Vagina (tissue), 2 donors: ENCODE results near the gene ADPRH. TPM values are rescaled to one million over a fixed set of nuclear protein-coding genes. Genes with fewer than 3 reads are reported as not detected.
A peak's percentile ranks its signal among the peaks of the same experiment; 100 is the strongest.

Source experiments
- DNase-seq, 2 donors: peaks; one replicate each; pipeline ENCODE4 v3.0.0-alpha.2; 2017; ENCODE audit errors: extremely low spot score in 2 of 2
- H3K27ac ChIP-seq: fragments of 200-600 bp; sonication (generic); one replicate; pipeline ENCODE4 v1.5.1; 2019
- H3K27me3 ChIP-seq: fragments of 200-600 bp; sonication (generic); one replicate; pipeline ENCODE4 v1.5.1; 2019
- H3K36me3 ChIP-seq, 2 donors: fragments of 200-600 bp; sonication (generic); one replicate each; pipeline ENCODE4 v1.5.1; 2017 to 2019
- H3K4me1 ChIP-seq: fragments of 200-600 bp; sonication (generic); one replicate; pipeline ENCODE4 v1.5.1; 2019
- H3K4me3 ChIP-seq, 2 donors: fragments of 200-600 bp; sonication (generic); 1 replicate in 1 of 2; 2 replicates in 1 of 2; pipeline ENCODE4 v1.5.1; 2016 to 2019
- H3K9me3 ChIP-seq: fragments of 200-600 bp; sonication (generic); one replicate; pipeline ENCODE4 v1.5.1; 2019
- CTCF ChIP-seq, 3 experiments: fragments of 450-650 bp in 2 of 3; fragments of 200-600 bp in 1 of 3; sonication (generic) in 1 of 3; IDR thresholded peaks; one replicate each; pipeline ENCODE4 v1.5.1; 2017 to 2019; ENCODE audit warnings: antibody characterized with exemption in 3 of 3, mild to moderate bottlenecking in 2 of 3, moderate library complexity in 2 of 3
- POLR2A ChIP-seq, 2 donors: fragments of 450-650 bp; IDR thresholded peaks; one replicate each; pipeline ENCODE4 v1.6.1; 2017; ENCODE audit warnings: antibody characterized with exemption in 2 of 2, mild to moderate bottlenecking in 2 of 2, moderate library complexity in 2 of 2
- POLR2AphosphoS5 ChIP-seq, 2 donors: sonication (generic); formaldehyde crosslinking; IDR thresholded peaks; one replicate each; pipeline ENCODE4 v1.9.0; 2017; ENCODE audit warnings: antibody characterized with exemption in 2 of 2, mild to moderate bottlenecking in 2 of 2, low read depth in 1 of 2; ENCODE audit not compliant: insufficient read depth in 1 of 2
- intact Hi-C: fragments of 100-400 bp; cut with DNase I; formaldehyde crosslinking; loops from one replicate; pipeline ENCODE4 v1.15.1; 2023
- total RNA-seq: library from RNA; depleted of rRNA; stranded (reverse); fragments of >200 nt; gene quantifications from one replicate; pipeline ENCODE4 v1.2.3, GENCODE V29; 2016

ADPRH gene
- total RNA-seq, 1 donor from 2014 or later = 2.9 TPM

- TF ChIP-seq POLR2A (IDR thresholded peaks at IDR 0.05) = no peak
- TF ChIP-seq CTCF (IDR thresholded peaks at IDR 0.05) = no peak
- no peak for TF ChIP-seq POLR2AphosphoS5 (IDR thresholded peaks at IDR 0.05; ENCODE audit: insufficient read depth in 1 of 2, low read depth in 1 of 2)
- intact Hi-C loops = no loop called here
- Histone ChIP-seq H3K27me3 (no peaks in the 10 kb centered on the region), H3K4me1 (no peaks in the 10 kb centered on the region), H3K36me3 (no peaks in the 10 kb centered on the region), H3K4me3 (no peak overlapping the region), H3K9me3 (no peaks in the 10 kb centered on the region), H3K27ac (no peak overlapping the region)
- DNase-seq = no peak
Observed at GRCh38 chr3:119620899-119621298, 41.6 kb downstream of the ADPRH start.

- Histone ChIP-seq H3K27me3 (no peaks in the 10 kb centered on the region), H3K4me3 (no peak overlapping the region), H3K4me1 (no peaks in the 10 kb centered on the region), H3K36me3 (no peaks in the 10 kb centered on the region), H3K27ac (no peak overlapping the region), H3K9me3 (no peaks in the 10 kb centered on the region)
- no peak for DNase-seq
- TF ChIP-seq POLR2AphosphoS5 (IDR thresholded peaks at IDR 0.05; ENCODE audit: insufficient read depth in 1 of 2, low read depth in 1 of 2) (no peak), CTCF (IDR thresholded peaks at IDR 0.05) (no peak), POLR2A (IDR thresholded peaks at IDR 0.05) (no peak)
- intact Hi-C loops = no loop called here
Observed at GRCh38 chr3:119624002-119624720, 44.9 kb downstream of the ADPRH start.

- no peaks in the 10 kb centered on the region for H3K9me3 ChIP-seq
- H3K4me1 ChIP-seq = peaks cover 9% of the 10 kb centered on the region
- H3K27me3 ChIP-seq = no peaks in the 10 kb centered on the region
- H3K27ac ChIP-seq = no peak overlapping the region
- no peaks in the 10 kb centered on the region for H3K36me3 ChIP-seq
- no peak overlapping the region for H3K4me3 ChIP-seq
- intact Hi-C loops = no loop called here
- TF ChIP-seq POLR2AphosphoS5 (IDR thresholded peaks at IDR 0.05; ENCODE audit: insufficient read depth in 1 of 2, low read depth in 1 of 2) (no peak), CTCF (IDR thresholded peaks at IDR 0.05) (no peak), POLR2A (IDR thresholded peaks at IDR 0.05) (no peak)
- DNase-seq = no peak
Observed at GRCh38 chr3:119625451-119626153, 46.3 kb downstream of the ADPRH start.

- no peak for DNase-seq
- H3K27ac ChIP-seq = no peak overlapping the region
- TF ChIP-seq POLR2A (IDR thresholded peaks at IDR 0.05) = no peak
- no peak for TF ChIP-seq CTCF (IDR thresholded peaks at IDR 0.05)
- TF ChIP-seq POLR2AphosphoS5 (IDR thresholded peaks at IDR 0.05; ENCODE audit: insufficient read depth in 1 of 2, low read depth in 1 of 2) = no peak
- H3K9me3 ChIP-seq = no peaks in the 10 kb centered on the region
- peaks cover 15% of the 10 kb centered on the region for H3K4me1 ChIP-seq
- H3K4me3 ChIP-seq = no peak overlapping the region
- no peaks in the 10 kb centered on the region for H3K27me3 ChIP-seq
- no peaks in the 10 kb centered on the region for H3K36me3 ChIP-seq
- intact Hi-C loops = no loop called here
Observed at GRCh38 chr3:119626196-119626595, 46.9 kb downstream of the ADPRH start.

- intact Hi-C loops = no loop called here
- Histone ChIP-seq H3K9me3 (no peaks in the 10 kb centered on the region), H3K27me3 (no peaks in the 10 kb centered on the region), H3K36me3 (no peaks in the 10 kb centered on the region), H3K4me3 (no peak overlapping the region), H3K27ac (peak overlapping the region; percentile 56), H3K4me1 (peaks cover 16% of the 10 kb centered on the region)
- no peak for TF ChIP-seq POLR2A (IDR thresholded peaks at IDR 0.05)
- TF ChIP-seq CTCF (IDR thresholded peaks at IDR 0.05) = no peak
- no peak for TF ChIP-seq POLR2AphosphoS5 (IDR thresholded peaks at IDR 0.05; ENCODE audit: insufficient read depth in 1 of 2, low read depth in 1 of 2)
- DNase-seq = no peak
Observed at GRCh38 chr3:119627461-119627860, 48.2 kb downstream of the ADPRH start.
